ENCODE results near the gene USP5.
"Not testable (repeated sequence)": the region's sequence is repeated elsewhere in the genome, so short reads cannot be mapped to it uniquely, and the experiment has no call there.

The USP5 gene

DNA sequence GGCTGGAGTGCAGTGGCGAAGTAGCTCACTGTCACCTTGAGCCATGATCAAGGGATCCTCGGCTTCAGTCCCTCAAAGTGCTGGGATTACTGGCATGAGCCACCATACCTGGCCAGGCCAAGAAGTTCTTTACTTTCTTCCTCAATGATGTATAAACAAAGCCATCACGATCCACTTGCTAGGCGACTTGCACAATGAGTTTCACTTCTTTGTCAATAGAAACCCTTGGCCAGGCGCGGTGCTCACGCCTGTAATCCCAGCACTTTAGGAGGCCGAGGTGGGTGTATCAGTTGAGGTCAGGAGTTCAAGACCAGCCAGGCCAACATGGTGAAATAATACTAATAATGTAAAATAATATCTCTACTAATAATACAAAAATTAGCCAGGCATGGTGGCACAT is 35.5 kb downstream of the USP5 start:
- no peak for DNase-seq (ENCODE audit: low read depth)
- TF ChIP-seq, protein P1, sequence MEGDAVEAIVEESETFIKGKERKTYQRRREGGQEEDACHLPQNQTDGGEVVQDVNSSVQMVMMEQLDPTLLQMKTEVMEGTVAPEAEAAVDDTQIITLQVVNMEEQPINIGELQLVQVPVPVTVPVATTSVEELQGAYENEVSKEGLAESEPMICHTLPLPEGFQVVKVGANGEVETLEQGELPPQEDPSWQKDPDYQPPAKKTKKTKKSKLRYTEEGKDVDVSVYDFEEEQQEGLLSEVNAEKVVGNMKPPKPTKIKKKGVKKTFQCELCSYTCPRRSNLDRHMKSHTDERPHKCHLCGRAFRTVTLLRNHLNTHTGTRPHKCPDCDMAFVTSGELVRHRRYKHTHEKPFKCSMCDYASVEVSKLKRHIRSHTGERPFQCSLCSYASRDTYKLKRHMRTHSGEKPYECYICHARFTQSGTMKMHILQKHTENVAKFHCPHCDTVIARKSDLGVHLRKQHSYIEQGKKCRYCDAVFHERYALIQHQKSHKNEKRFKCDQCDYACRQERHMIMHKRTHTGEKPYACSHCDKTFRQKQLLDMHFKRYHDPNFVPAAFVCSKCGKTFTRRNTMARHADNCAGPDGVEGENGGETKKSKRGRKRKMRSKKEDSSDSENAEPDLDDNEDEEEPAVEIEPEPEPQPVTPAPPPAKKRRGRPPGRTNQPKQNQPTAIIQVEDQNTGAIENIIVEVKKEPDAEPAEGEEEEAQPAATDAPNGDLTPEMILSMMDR (conservative IDR thresholded peaks at IDR 0.05; ENCODE audit: control insufficient read depth, insufficient read depth, low read depth, low read length), result no peak
- H3K4me3 ChIP-seq (ENCODE audit: control insufficient read depth, low read depth, low read length), result no peak overlapping the region

GRCh38 chr12:6888360-6888759 is 36.4 kb downstream of the USP5 start:
- no peak for DNase-seq (ENCODE audit: low read depth)
- H3K4me3 ChIP-seq (ENCODE audit: control insufficient read depth, low read depth, low read length), result no peak overlapping the region
- TF ChIP-seq, protein P1 (conservative IDR thresholded peaks at IDR 0.05; ENCODE audit: control insufficient read depth, insufficient read depth, low read depth, low read length), result no peak

DNA sequence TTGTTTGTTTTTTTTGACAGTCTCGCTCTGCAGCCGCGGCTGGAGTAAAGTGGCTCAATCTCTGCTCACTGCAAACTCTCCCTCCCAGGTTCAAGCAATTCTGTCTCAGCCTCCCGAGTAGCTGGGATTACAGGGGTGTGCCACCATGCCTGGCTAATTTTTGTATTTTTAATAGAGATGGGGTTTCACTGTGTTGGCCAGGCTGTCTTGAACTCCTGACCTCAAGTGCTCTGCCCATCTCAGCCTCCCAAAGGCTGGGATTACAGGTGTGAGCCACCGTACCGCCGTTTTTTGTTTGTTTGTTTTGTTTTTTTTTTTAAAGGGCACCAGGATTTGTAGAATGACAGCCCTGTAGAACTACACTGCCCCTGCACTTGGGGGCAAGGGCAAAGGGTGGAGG is 36.8 kb downstream of the USP5 start:
- not testable (repeated sequence) for H3K4me3 ChIP-seq (ENCODE audit: control insufficient read depth, low read depth, low read length); DNase-seq (ENCODE audit: low read depth)

DNA sequence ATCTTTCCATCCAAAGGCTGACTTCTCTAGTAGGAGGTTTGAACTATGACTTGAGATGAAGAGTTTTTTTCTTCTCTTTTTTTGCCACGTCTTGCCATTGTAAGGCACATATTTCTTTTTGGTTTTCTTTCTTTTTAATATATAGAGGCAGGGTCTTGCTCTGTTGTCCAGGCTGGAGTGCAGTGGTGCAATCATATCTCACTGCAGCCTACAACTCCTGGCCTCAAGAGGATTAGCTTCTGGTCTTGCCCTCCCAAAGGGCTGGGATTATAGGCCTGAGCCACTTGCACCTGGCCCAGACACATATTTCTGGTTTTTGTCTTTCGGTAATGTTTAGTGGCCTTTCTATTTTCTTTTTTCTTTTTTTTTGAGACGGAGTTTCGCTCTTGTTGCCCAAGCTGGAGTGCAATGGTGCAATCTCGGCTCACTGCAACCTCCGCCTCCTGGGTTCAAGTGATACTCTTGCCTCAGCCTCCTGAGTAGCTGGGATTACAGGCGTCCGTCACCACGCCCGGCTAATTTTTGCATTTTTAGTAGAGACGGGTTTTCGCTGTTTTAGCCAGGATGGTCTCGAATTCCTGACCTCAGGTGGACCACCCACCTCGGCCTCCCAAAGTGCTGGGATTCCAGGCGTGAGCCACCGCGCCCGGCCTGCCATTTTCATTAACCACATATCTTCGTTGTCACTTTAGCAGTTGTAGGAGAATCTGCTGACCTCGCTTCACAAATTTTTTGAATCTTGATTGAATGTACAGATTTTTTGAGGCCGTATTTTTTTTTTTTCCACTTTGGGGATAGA is 38.0 kb downstream of the USP5 start:
- not testable (repeated sequence) for DNase-seq (ENCODE audit: low read depth); H3K4me3 ChIP-seq (ENCODE audit: control insufficient read depth, low read depth, low read length)

DNA sequence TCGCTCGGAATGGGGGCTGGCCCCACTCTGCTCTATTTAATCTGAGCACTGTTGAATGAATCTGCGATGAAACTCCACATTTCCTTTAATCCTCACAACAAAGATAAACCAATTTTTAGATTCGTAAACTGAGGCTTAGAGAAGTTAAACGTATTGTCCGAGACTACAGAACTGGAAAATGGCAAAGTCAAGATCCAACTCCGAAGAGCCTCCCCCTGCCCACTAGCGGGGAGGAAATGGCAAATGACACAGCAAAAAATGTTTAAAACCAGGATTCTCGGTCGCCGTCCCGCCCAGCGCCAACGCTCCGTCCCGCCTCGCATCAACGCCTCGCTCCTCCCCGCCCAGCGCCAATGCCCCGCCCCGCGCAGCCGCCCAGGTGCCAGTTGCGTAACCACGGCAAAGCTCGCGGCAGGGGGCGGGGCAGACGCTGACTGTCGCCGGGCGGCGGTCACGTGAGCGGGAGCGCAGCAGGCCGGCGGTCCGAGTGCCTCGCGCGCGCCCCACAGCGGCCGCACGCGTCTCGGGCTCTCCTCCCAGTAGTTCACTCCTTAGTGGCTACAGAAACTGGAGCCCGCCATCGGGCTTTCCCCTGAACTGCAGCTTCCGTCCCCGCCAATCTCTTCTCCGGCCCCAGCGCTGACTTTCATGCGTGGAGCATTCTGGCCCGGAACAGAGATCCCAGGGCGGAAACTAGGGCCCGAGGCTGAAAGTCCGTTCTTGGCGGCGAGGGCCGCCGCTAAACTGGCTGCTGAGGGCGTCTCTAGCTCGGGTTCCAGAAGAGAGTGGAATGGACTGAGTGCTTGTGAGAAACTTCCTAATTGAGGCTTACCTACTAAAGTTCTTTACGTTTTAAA is 39.1 kb downstream of the USP5 start:
- peak; percentile 93 for DNase-seq (ENCODE audit: low read depth)
- TF ChIP-seq, protein P1 (conservative IDR thresholded peaks at IDR 0.05; ENCODE audit: control insufficient read depth, insufficient read depth, low read depth, low read length), result peak; percentile 41

DNA sequence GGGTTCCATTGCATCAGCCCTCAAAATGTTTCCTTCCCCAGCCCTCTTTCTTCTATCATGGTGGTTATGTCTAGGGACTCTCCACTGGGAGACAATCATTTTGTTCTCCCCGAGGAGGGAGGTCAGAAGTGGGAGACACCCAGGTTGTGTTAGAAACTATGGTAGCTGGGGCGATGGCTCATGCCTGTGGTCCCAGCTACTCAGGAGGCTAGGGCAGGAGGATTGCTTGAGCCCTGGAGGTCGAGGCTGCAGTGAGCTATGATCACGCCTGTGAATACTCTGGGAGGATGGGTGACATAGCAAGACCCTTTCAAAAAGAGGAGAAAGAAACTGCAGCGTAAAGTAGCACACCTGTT is 39.7 kb downstream of the USP5 start:
- peak overlapping the region; percentile 59 for H3K4me3 ChIP-seq (ENCODE audit: control insufficient read depth, low read depth, low read length)
- DNase-seq (ENCODE audit: low read depth), result no peak
- TF ChIP-seq, protein P1 (conservative IDR thresholded peaks at IDR 0.05; ENCODE audit: control insufficient read depth, insufficient read depth, low read depth, low read length), result no peak

More for the DNA sequence above, 39.1 kb downstream of the USP5 start:
- H3K4me3 ChIP-seq (ENCODE audit: control insufficient read depth, low read depth, low read length), result peak overlapping the region; percentile 59

GRCh38 chr12:6892683-6893082 is 40.7 kb downstream of the USP5 start:
- not testable (repeated sequence) for DNase-seq (ENCODE audit: low read depth); H3K4me3 ChIP-seq (ENCODE audit: control insufficient read depth, low read depth, low read length)

GRCh38 chr12:6894321-6894720 is 42.4 kb downstream of the USP5 start:
- DNase-seq (ENCODE audit: low read depth), result no peak
- TF ChIP-seq, protein P1 (conservative IDR thresholded peaks at IDR 0.05; ENCODE audit: control insufficient read depth, insufficient read depth, low read depth, low read length), result no peak
- H3K4me3 ChIP-seq (ENCODE audit: control insufficient read depth, low read depth, low read length), result no peak overlapping the region

Measured in fibroblast of mammary gland (primary cell).